Neural cell (in vitro differentiated cells): ENCODE measurements around the gene LRRC14B. TPM values are rescaled to one million over a fixed set of nuclear protein-coding genes. Genes with fewer than 3 reads are reported as not detected.

Source experiments
- H2AFZ ChIP-seq: fragments of 200-600, 300-800 bp; sonication (generic), shearing (Covaris generic); 2 replicates; pipeline ENCODE4 v1.6.0; 2014; ENCODE audit warnings: low read depth, mild to moderate bottlenecking, antibody characterized with exemption, low read length, moderate library complexity
- H3F3A ChIP-seq: fragments of 200-600 bp; shearing (Covaris generic); 2 replicates; pipeline ENCODE4 v1.6.1; 2016; ENCODE audit warnings: mild to moderate bottlenecking, moderate library complexity, mixed read lengths, antibody characterized with exemption, low read length; ENCODE audit not compliant: insufficient read depth, poor library complexity, severe bottlenecking
- H3K27ac ChIP-seq: fragments of 200-600, 300-800 bp; sonication (generic), shearing (Covaris generic); 2 replicates; pipeline ENCODE4 v1.5.1; 2014; ENCODE audit warnings: mild to moderate bottlenecking, low read length, moderate library complexity
- H3K27me3 ChIP-seq: fragments of 300-800, 200-600 bp; sonication (generic), shearing (Covaris generic); 2 replicates; pipeline ENCODE4 v1.6.0; 2014; ENCODE audit warnings: mild to moderate bottlenecking, low read depth, low read length, moderate library complexity; ENCODE audit not compliant: insufficient read depth
- H3K36me3 ChIP-seq: fragments of 300-800, 200-600 bp; sonication (generic), shearing (Covaris generic); 2 replicates; pipeline ENCODE4 v1.5.1; 2014; ENCODE audit warnings: mild to moderate bottlenecking, antibody characterized with exemption, low read length, moderate library complexity; ENCODE audit not compliant: insufficient read depth
- H3K4me2 ChIP-seq: fragments of 300-800, 200-600 bp; sonication (generic), shearing (Covaris generic); 2 replicates; pipeline ENCODE4 v1.6.0; 2014; ENCODE audit warnings: mild to moderate bottlenecking, low read length
- H3K4me3 ChIP-seq: fragments of 300-800, 200-600 bp; sonication (generic), shearing (Covaris generic); 2 replicates; pipeline ENCODE4 v1.5.1; 2014; ENCODE audit warnings: mild to moderate bottlenecking, low read length, moderate library complexity
- H3K79me2 ChIP-seq: fragments of 200-600 bp; shearing (Covaris generic); replicated peaks from 2 replicates; pipeline ENCODE4 v1.6.0; 2014; ENCODE audit warnings: mild to moderate bottlenecking, low read length, moderate library complexity; ENCODE audit not compliant: insufficient read depth
- H3K9ac ChIP-seq: fragments of 300-800, 200-600 bp; sonication (generic), shearing (Covaris generic); 2 replicates; pipeline ENCODE4 v1.6.1; 2016; ENCODE audit warnings: mild to moderate bottlenecking, low read length, mixed read lengths
- H3K9me2 ChIP-seq: fragments of 200-600 bp; shearing (Covaris generic); 2 replicates; pipeline ENCODE4 v1.6.1; 2016; ENCODE audit warnings: mild to moderate bottlenecking, low read length, mixed read lengths; ENCODE audit not compliant: insufficient read depth
- H3K9me3 ChIP-seq: fragments of 200-600, 300-800 bp; sonication (generic), shearing (Covaris generic); 2 replicates; pipeline ENCODE4 v1.6.1; 2016; ENCODE audit warnings: mild to moderate bottlenecking, mixed run types, low read length, moderate library complexity, mixed read lengths
- H4K20me1 ChIP-seq: fragments of 200-600 bp; shearing (Covaris generic); 2 replicates; pipeline ENCODE4 v1.6.1; 2016; ENCODE audit warnings: mild to moderate bottlenecking, mixed run types; ENCODE audit not compliant: insufficient read depth
- EP300 ChIP-seq: fragments of 450-650 bp; conservative IDR thresholded peaks from 2 replicates; pipeline ENCODE4 v1.6.1; 2014; ENCODE audit warnings: antibody characterized with exemption, mild to moderate bottlenecking, moderate library complexity; ENCODE audit not compliant: poor library complexity, severe bottlenecking
- MXI1 ChIP-seq: fragments of 450-650 bp; conservative IDR thresholded peaks from 2 replicates; pipeline ENCODE4 v1.6.1; 2014; ENCODE audit warnings: antibody characterized with exemption, mild to moderate bottlenecking; ENCODE audit not compliant: poor library complexity, severe bottlenecking
- POLR2AphosphoS5 ChIP-seq: IDR thresholded peaks from 2 replicates; pipeline ENCODE4 v1.6.1; 2012
- RAD21 ChIP-seq: fragments of 450-650 bp; conservative IDR thresholded peaks from 2 replicates; pipeline ENCODE4 v1.6.1; 2014; ENCODE audit warnings: antibody characterized with exemption, mild to moderate bottlenecking, moderate library complexity
- SMC3 ChIP-seq: fragments of 450-650 bp; conservative IDR thresholded peaks from 2 replicates; pipeline ENCODE4 v1.6.1; 2014; ENCODE audit warnings: antibody characterized with exemption, mild to moderate bottlenecking, moderate library complexity; ENCODE audit not compliant: poor library complexity
- TAF1 ChIP-seq: IDR thresholded peaks from 2 replicates; pipeline ENCODE4 v1.6.1; 2012; ENCODE audit warnings: low read depth
- polyA plus RNA-seq: library from polyadenylated mRNA; depleted of rRNA; stranded (reverse); fragments of >200 nt; gene quantifications from 2 replicates; pipeline ENCODE4 v1.2.3, GENCODE V29; 2014
- TF ChIP-seq, protein P1 (sequence below): IDR thresholded peaks from 2 replicates; pipeline ENCODE4 v1.6.1; 2012; ENCODE audit warnings: borderline replicate concordance
- TF ChIP-seq, protein P2 (sequence below): fragments of 450-650 bp; IDR thresholded peaks from 2 replicates; pipeline ENCODE4 v1.5.1; 2014; ENCODE audit warnings: antibody characterized with exemption, mild to moderate bottlenecking, moderate library complexity; ENCODE audit not compliant: poor library complexity, severe bottlenecking

Gene LRRC14B
- polyA plus RNA-seq, 1 donor from 2014 or later: not detected

DNA sequence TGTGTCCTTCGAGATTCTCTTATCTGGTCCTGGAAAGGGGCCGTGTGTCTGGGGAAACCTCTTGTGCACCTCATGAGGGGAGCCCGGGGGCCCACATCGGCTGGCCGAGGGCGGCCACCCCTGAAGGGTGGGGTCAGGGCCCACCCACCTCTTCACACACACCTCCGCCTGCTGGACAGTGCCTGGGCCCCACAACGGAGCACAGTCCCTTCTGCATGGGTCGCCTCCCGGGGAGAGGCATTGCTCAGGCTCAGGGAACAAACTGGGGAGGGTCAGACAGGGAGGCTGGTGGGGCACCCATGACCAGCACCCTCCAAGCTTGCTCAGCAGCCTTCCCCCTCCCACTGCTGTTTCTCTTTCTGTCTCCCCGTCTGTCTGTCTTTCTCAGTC, 1.3 kb upstream of the LRRC14B start:
- H3K4me2 ChIP-seq: no peak overlapping the region
- no peak overlapping the region for H3K9ac ChIP-seq
- H3K9me2 ChIP-seq: no peaks in the 10 kb centered on the region
- H3K27ac ChIP-seq: no peak overlapping the region
- H3F3A ChIP-seq: no peaks in the 10 kb centered on the region
- no peaks in the 10 kb centered on the region for H3K27me3 ChIP-seq
- H3K4me3 ChIP-seq: no peak overlapping the region
- no peaks in the 10 kb centered on the region for H3K9me3 ChIP-seq
- TF ChIP-seq TAF1 (no peak), SMC3 (no peak)
- TF ChIP-seq, protein P1, sequence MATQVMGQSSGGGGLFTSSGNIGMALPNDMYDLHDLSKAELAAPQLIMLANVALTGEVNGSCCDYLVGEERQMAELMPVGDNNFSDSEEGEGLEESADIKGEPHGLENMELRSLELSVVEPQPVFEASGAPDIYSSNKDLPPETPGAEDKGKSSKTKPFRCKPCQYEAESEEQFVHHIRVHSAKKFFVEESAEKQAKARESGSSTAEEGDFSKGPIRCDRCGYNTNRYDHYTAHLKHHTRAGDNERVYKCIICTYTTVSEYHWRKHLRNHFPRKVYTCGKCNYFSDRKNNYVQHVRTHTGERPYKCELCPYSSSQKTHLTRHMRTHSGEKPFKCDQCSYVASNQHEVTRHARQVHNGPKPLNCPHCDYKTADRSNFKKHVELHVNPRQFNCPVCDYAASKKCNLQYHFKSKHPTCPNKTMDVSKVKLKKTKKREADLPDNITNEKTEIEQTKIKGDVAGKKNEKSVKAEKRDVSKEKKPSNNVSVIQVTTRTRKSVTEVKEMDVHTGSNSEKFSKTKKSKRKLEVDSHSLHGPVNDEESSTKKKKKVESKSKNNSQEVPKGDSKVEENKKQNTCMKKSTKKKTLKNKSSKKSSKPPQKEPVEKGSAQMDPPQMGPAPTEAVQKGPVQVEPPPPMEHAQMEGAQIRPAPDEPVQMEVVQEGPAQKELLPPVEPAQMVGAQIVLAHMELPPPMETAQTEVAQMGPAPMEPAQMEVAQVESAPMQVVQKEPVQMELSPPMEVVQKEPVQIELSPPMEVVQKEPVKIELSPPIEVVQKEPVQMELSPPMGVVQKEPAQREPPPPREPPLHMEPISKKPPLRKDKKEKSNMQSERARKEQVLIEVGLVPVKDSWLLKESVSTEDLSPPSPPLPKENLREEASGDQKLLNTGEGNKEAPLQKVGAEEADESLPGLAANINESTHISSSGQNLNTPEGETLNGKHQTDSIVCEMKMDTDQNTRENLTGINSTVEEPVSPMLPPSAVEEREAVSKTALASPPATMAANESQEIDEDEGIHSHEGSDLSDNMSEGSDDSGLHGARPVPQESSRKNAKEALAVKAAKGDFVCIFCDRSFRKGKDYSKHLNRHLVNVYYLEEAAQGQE: no peak
- H4K20me1 ChIP-seq: no peaks in the 10 kb centered on the region
- no peak overlapping the region for H2AFZ ChIP-seq
- H3K36me3 ChIP-seq: no peaks in the 10 kb centered on the region
- H3K79me2 ChIP-seq: no peaks in the 10 kb centered on the region

DNA sequence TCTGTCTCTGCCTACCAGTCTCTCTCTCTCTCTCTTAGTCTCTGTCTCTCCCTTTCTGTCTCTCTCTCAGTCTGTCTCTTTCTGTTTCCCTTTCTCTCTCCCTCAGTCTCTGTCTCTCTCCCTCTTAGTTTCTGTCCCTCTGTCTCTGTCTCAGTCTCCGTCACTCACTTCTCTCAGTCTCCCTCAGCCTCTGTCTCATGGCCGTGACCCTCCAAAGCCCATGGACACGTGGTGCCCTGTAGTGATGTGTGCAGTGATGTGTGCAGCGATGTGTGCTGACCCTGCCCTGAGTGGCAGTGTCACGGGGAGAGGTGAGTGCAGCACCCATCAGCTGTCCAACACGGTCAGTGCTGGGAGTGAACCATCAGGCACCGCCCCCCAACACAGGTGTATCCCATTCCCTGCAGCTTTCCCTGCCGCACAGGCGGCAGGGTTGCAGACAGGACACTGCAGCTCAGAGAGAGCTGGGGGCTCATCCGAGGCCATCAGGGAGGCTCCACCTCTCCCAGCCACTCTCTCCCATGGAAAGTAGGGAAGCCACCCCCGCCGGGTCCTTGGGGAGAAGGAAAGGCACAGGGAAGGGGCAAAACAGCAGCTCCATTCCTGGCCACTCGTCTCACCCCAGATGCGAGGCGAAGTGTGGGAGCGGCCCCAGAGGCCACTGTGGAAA, 794 bp upstream of the LRRC14B start:
- TF ChIP-seq MXI1 (no peak), RAD21 (no peak), TAF1 (no peak), SMC3 (no peak), EP300 (no peak), POLR2AphosphoS5 (no peak)
- TF ChIP-seq, protein P1: no peak
- TF ChIP-seq, protein P2, sequence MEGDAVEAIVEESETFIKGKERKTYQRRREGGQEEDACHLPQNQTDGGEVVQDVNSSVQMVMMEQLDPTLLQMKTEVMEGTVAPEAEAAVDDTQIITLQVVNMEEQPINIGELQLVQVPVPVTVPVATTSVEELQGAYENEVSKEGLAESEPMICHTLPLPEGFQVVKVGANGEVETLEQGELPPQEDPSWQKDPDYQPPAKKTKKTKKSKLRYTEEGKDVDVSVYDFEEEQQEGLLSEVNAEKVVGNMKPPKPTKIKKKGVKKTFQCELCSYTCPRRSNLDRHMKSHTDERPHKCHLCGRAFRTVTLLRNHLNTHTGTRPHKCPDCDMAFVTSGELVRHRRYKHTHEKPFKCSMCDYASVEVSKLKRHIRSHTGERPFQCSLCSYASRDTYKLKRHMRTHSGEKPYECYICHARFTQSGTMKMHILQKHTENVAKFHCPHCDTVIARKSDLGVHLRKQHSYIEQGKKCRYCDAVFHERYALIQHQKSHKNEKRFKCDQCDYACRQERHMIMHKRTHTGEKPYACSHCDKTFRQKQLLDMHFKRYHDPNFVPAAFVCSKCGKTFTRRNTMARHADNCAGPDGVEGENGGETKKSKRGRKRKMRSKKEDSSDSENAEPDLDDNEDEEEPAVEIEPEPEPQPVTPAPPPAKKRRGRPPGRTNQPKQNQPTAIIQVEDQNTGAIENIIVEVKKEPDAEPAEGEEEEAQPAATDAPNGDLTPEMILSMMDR: no peak
- H3K9ac ChIP-seq: no peak overlapping the region
- H3F3A ChIP-seq: no peaks in the 10 kb centered on the region
- H3K4me3 ChIP-seq: no peak overlapping the region
- H3K27me3 ChIP-seq: no peaks in the 10 kb centered on the region
- no peaks in the 10 kb centered on the region for H4K20me1 ChIP-seq
- no peak overlapping the region for H2AFZ ChIP-seq
- no peaks in the 10 kb centered on the region for H3K9me2 ChIP-seq
- no peaks in the 10 kb centered on the region for H3K36me3 ChIP-seq
- no peak overlapping the region for H3K4me2 ChIP-seq
- no peak overlapping the region for H3K27ac ChIP-seq
- no peaks in the 10 kb centered on the region for H3K9me3 ChIP-seq
- no peaks in the 10 kb centered on the region for H3K79me2 ChIP-seq
